Panc1 (cell line): ENCODE measurements around the gene KLHDC9. TPM values are rescaled to one million over a fixed set of nuclear protein-coding genes. Genes with fewer than 3 reads are reported as not detected.

ENCODE experiments used
- ATAC-seq: fragments of 200-7000 bp; cut with Tn5 transposase; 2 replicates; pipeline ENCODE4 v1.9.1; 2020; ENCODE audit warnings: mild to moderate bottlenecking, moderate library complexity
- BruUV-seq: library from RNA; stranded (reverse); fragments of 400-500 nt; replicated peaks from 2 replicates; lab custom pipeline; 2021; lab: Mats Ljungman, UMichigan
- CTCF ChIA-PET: fragments of 300-600 bp; sonication (Branson Sonifier 250); formaldehyde crosslinking; loops from one replicate; lab custom pipeline; 2022; ENCODE audit warnings: antibody characterized with exemption; lab: Charles Lee
- POLR2A ChIA-PET: fragments of 300-600 bp; sonication (Branson Sonifier 250); formaldehyde crosslinking; loops from one replicate; lab custom pipeline; 2022; ENCODE audit warnings: antibody characterized with exemption; lab: Charles Lee
- DNase-seq: peaks from one replicate; pipeline ENCODE4 v3.0.0-alpha.2; 2010; ENCODE audit warnings: low read depth, low spot score
- H3K27ac ChIP-seq: 2 replicates; pipeline ENCODE4 v1.5.1; 2011; ENCODE audit warnings: mild to moderate bottlenecking, low read length, inconsistent platforms
- H3K27me3 ChIP-seq: fragments of 200-500 bp; sonication (Bioruptor generic); 2 replicates; pipeline ENCODE4 v1.6.0; 2014; ENCODE audit warnings: low read length, inconsistent platforms; ENCODE audit not compliant: control insufficient read depth, insufficient read depth
- H3K36me3 ChIP-seq: fragments of 200-500 bp; sonication (Bioruptor generic); 2 replicates; pipeline ENCODE4 v1.5.1; 2014; ENCODE audit warnings: inconsistent platforms, mild to moderate bottlenecking, low read length, moderate library complexity; ENCODE audit not compliant: control insufficient read depth, insufficient read depth
- H3K4me1 ChIP-seq: 2 replicates; pipeline ENCODE4 v1.5.1; 2011; ENCODE audit warnings: inconsistent platforms, mild to moderate bottlenecking, low read length, moderate library complexity; ENCODE audit not compliant: control insufficient read depth, insufficient read depth
- H3K4me3 ChIP-seq, 2 experiments: 2 replicates each; pipeline ENCODE4 v1.5.1; 2011 to 2012; ENCODE audit warnings: low read depth in 2 of 2, low read length in 2 of 2, mild to moderate bottlenecking in 2 of 2, inconsistent platforms in 1 of 2, moderate library complexity in 1 of 2
- H3K9me3 ChIP-seq: fragments of 200-500 bp; sonication (Bioruptor generic); 2 replicates; pipeline ENCODE4 v1.5.1; 2014; ENCODE audit warnings: low read depth, mild to moderate bottlenecking, inconsistent platforms, low read length, moderate library complexity; ENCODE audit not compliant: control insufficient read depth, insufficient read depth
- CTCF ChIP-seq: fragments of 450-650 bp; IDR thresholded peaks from 2 replicates; pipeline ENCODE4 v1.5.1; 2017; ENCODE audit warnings: mild to moderate bottlenecking
- POLR2AphosphoS5 ChIP-seq: IDR thresholded peaks from 2 replicates; pipeline ENCODE4 v1.6.1; 2012; ENCODE audit warnings: mild to moderate bottlenecking, low read depth, low read length, moderate library complexity
- REST ChIP-seq, 2 experiments: IDR thresholded peaks; 2 replicates each; pipeline ENCODE4 v1.6.1; 2011 to 2012; ENCODE audit warnings: low read depth in 2 of 2, control low read depth in 1 of 2, low read length in 1 of 2, mild to moderate bottlenecking in 1 of 2, moderate library complexity in 1 of 2; ENCODE audit not compliant: insufficient read depth in 1 of 2
- SIN3A ChIP-seq: IDR thresholded peaks from 2 replicates; pipeline ENCODE4 v1.6.1; 2012; ENCODE audit warnings: low read depth, mild to moderate bottlenecking, low read length, moderate library complexity, borderline replicate concordance; ENCODE audit not compliant: insufficient read depth
- TCF7L2 ChIP-seq: IDR thresholded peaks from 2 replicates; pipeline ENCODE4 v1.6.1; 2011; ENCODE audit warnings: mild to moderate bottlenecking, low read depth, low read length, inconsistent platforms
- in situ Hi-C: cut with HindIII; loops from 2 replicates; pipeline ENCODE4 v1.10.0; 2016; ENCODE audit warnings: low sequenced_read_pairs, low pct_unique_long_range_greater_than_20kb
- intact Hi-C: fragments of 100-400 bp; cut with micrococcal nuclease; formaldehyde crosslinking; loops from one replicate; pipeline ENCODE4 v1.10.0; 2022; ENCODE audit not compliant: unreplicated experiment
- total RNA-seq: library from RNA; stranded (reverse); gene quantifications from one replicate; pipeline ENCODE4 v1.2.1, GENCODE V29; 2021; ENCODE audit not compliant: unreplicated experiment

The KLHDC9 gene
- total RNA-seq, 1 experiment from 2014 or later = 7.6 TPM

GRCh38 chr1:161070761-161071160 is 27.4 kb upstream of the KLHDC9 start:
- no peaks in the 10 kb centered on the region for H3K36me3 ChIP-seq
- no peaks in the 10 kb centered on the region for H3K4me1 ChIP-seq
- no peak overlapping the region for H3K27ac ChIP-seq
- H3K27me3 ChIP-seq = no peaks in the 10 kb centered on the region
- no TSS peak for BruUV-seq
- CTCF ChIA-PET = no interaction called here
- no peak for ATAC-seq
- DNase-seq = no peak
- no peak overlapping the region for H3K4me3 ChIP-seq
- POLR2A ChIA-PET = no interaction called here
- intact Hi-C loops (no loop called here), in situ Hi-C loops (no loop called here)
- no peaks in the 10 kb centered on the region for H3K9me3 ChIP-seq
- TF ChIP-seq POLR2AphosphoS5 (no peak), CTCF (no peak), TCF7L2 (no peak), SIN3A (no peak), REST (IDR thresholded peaks at IDR 0.05; ENCODE audit: insufficient read depth in 1 of 2, low read depth in 2 of 2, low read length in 1 of 2) (no peak)

GRCh38 chr1:161071886-161072371 is 26.2 kb upstream of the KLHDC9 start:
- ChIA-PET POLR2A (interaction anchor here (0.5 kb wide), 1 partner anchor 26 kb away, joined by 3 read pairs; no protein-coding TSS in a partner anchor), CTCF (interaction anchor here (0.9 to 1.1 kb wide), 2 partner anchors 24 to 26 kb away, joined by 3 to 4 read pairs; no protein-coding TSS in a partner anchor)
- peak; percentile 41 for DNase-seq
- in situ Hi-C loops (no loop called here), intact Hi-C loops (no loop called here)
- no peak overlapping the region for H3K27ac ChIP-seq
- H3K27me3 ChIP-seq = no peaks in the 10 kb centered on the region
- H3K9me3 ChIP-seq = no peaks in the 10 kb centered on the region
- BruUV-seq = no TSS peak
- no peaks in the 10 kb centered on the region for H3K4me1 ChIP-seq
- H3K36me3 ChIP-seq = no peaks in the 10 kb centered on the region
- no peak for TF ChIP-seq REST (IDR thresholded peaks at IDR 0.05; ENCODE audit: insufficient read depth in 1 of 2, low read depth in 2 of 2, low read length in 1 of 2)
- TF ChIP-seq CTCF = peak; percentile 83
- peak; percentile 86 for ATAC-seq
- H3K4me3 ChIP-seq = no peak overlapping the region
